Activated naive CD8-positive, alpha-beta T cell treated with anti-CD3 and anti-CD28 coated beads, Interleukin-2, amount 10 ng/mL, durations not matched to agents 7 days and 5 days (primary cell): ENCODE results near the gene HOXA6. TPM values are rescaled to one million over a fixed set of nuclear protein-coding genes. Genes with fewer than 3 reads are reported as not detected.

Source experiments
- ATAC-seq: fragments of 150-1000 bp; cut with Tn5 transposase; one replicate; pipeline ENCODE4 v1.10.0; 2021; ENCODE audit warnings: low read depth, moderate library complexity
- POLR2A ChIA-PET: fragments of 350-600 bp; sonication (Branson Sonifier 250); formaldehyde crosslinking; loops from one replicate; lab custom pipeline; 2021; ENCODE audit warnings: antibody characterized with exemption; lab: Charles Lee
- DNase-seq: peaks from one replicate; pipeline ENCODE4 v3.0.0; 2021
- H3K27ac Mint-ChIP-seq: one replicate; pipeline ENCODE4 v1.8.0; 2022; ENCODE audit warnings: mild to moderate bottlenecking, mixed read lengths
- H3K27me3 Mint-ChIP-seq: one replicate; pipeline ENCODE4 v1.8.0; 2022; ENCODE audit warnings: mild to moderate bottlenecking, moderate library complexity, mixed read lengths
- H3K36me3 Mint-ChIP-seq: one replicate; pipeline ENCODE4 v1.8.0; 2021; ENCODE audit warnings: mild to moderate bottlenecking, mixed read lengths
- H3K4me1 Mint-ChIP-seq: one replicate; pipeline ENCODE4 v1.8.0; 2021; ENCODE audit warnings: mixed read lengths
- H3K4me3 Mint-ChIP-seq: one replicate; pipeline ENCODE4 v1.8.0; 2022; ENCODE audit warnings: mild to moderate bottlenecking, moderate library complexity, mixed read lengths
- H3K9me3 Mint-ChIP-seq: one replicate; pipeline ENCODE4 v1.8.0; 2021; ENCODE audit warnings: mixed read lengths
- total RNA-seq, 2 experiments: library from RNA; stranded (reverse); gene quantifications; one replicate each; pipeline ENCODE4 v1.2.3, GENCODE V29; 2021

The HOXA6 gene
- total RNA-seq, result not detected

DNA sequence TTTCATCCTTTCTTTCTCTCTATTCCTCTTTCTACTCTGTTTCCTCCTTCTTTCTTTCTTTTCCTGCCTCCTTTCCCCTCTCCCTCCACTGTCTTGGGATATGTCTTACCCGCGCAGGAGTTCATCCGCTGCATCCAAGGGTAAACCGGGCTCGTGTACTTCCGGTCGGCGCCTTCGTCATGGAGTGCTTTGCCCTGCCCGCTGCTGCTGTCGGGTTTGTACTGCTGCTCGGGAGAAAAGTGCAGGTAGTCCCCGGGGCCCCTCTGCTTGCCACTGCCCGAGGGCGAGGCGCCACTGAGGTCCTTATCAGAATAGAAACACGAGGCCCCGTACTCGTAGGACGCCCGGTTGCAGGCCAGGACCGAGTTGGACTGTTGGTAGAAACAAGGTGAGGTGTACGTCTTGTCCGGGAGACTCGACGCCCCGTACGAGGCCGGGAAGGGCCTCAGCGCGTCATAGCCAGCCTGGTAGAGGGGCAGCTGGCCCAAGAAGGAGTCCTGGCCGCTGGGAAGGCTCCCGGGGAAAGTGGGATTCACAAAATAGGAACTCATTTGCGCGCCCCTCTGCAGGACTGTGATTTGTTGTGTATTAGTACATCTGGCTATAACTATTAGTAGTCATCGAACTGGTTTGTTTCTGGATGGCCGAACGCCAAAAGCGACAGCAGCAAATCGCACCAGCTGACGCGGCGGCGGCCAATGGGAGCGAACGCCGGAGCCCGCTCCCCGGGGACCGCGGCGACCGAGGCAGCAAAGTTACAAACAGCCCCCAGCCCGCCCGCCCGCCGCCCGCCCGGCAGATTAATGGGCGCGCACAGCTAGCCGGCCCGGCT lies at the start of gene HOXA6:
Gene HOXA6 (minus strand): TSS at position 576 of the 832 bp plus-strand sequence. CDS start 25 bp downstream, at position 551.
- Mint-ChIP-seq H3K27ac (no peak within 1 kb of the TSS), H3K4me1 (peaks cover 17% of the 10 kb centered on the region), H3K9me3 (no peaks in the 10 kb centered on the region), H3K27me3 (peaks cover 67% of the 10 kb centered on the region), H3K4me3 (peak within 1 kb of the TSS; percentile 55), H3K36me3 (no peaks in the 10 kb centered on the region)
- DNase-seq (no peak), ATAC-seq (no peak)
- POLR2A ChIA-PET, result no interaction called here

DNA sequence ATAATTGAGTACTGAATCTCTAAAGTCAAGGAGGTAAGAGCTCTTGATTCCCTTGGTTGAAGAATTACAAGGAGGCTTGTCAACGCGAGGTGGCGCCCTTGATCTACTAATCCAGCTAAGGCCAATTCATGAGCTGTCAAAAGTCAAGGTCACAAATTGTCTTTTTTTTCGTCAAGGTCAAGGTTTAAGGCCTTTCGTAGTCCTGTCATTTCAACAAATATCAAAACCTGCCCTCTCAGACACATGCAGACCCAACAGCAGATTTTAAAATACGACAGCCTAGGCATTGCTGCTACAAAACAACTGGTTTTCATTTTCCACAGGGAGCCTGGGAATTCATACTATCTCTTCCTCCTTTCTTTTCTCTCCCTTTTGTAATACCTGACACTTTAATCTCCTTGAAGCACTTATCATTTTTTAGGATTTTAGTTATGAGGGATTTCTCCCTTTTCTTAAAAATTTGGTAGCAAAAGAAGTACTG lies 48.8 kb upstream of the HOXA6 start:
- Mint-ChIP-seq H3K27ac (no peak overlapping the region), H3K27me3 (peaks cover 80% of the 10 kb centered on the region), H3K4me3 (no peak overlapping the region), H3K4me1 (peaks cover 19% of the 10 kb centered on the region), H3K9me3 (no peaks in the 10 kb centered on the region), H3K36me3 (peaks cover 2% of the 10 kb centered on the region)
- peak; percentile 77 for DNase-seq
- no peak for ATAC-seq
- POLR2A ChIA-PET, result no interaction called here

DNA sequence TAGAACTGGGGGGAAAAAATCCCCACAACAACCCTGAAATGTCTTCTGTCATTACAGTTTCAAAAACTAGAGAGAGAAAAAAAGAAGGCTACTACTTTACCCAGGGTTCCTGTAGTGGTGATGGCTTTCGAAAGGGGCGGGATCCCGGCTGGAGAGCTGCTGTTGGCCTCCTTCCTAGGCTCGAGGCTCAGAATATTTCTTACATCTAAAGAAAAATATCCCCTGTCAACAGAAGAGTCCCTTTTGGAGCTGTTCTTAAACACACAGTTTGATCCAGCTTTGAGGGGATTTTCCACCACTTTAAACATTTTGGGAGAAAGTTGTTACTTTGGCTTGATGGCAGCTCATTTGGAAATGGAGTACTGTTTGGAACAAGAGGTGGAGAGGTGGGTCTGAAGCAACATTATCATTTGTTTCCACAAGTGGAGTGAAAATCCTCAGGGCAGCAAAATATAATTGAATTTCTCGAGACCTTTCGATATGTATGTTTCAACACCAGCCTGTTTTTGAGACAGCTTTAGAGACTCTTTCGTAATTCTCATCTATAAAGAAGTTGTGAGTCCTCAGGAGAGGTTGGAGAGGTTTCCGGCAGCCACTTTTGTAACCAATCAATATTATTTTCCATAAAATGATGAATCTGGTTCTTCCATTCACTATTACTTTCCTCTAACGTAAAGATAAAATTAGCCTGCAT lies 47.3 kb upstream of the HOXA6 start:
- POLR2A ChIA-PET, result no interaction called here
- no peaks in the 10 kb centered on the region for H3K9me3 Mint-ChIP-seq
- H3K27ac Mint-ChIP-seq, result no peak overlapping the region
- H3K36me3 Mint-ChIP-seq, result no peaks in the 10 kb centered on the region
- peaks cover 83% of the 10 kb centered on the region for H3K27me3 Mint-ChIP-seq
- DNase-seq (no peak), ATAC-seq (no peak)
- peaks cover 10% of the 10 kb centered on the region for H3K4me1 Mint-ChIP-seq
- no peak overlapping the region for H3K4me3 Mint-ChIP-seq

DNA sequence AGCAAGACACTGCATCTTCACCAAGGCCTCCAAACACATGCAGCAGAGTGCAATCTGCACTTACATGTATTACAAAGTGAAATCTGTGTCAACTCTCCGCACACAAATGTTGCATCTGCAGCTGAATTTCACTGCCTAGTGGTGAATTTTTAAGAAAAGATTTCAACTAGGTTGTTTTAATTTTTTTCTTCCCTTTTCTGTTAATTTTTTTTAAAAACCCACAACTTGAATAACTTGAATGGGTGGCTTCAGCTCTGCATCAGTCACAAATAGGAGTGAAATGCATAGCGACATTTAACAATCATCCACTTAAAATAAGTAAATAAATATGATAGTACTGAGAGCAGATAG lies 46.4 kb upstream of the HOXA6 start:
- H3K27me3 Mint-ChIP-seq, result peaks cover 87% of the 10 kb centered on the region
- no peak for DNase-seq
- no peak overlapping the region for H3K4me3 Mint-ChIP-seq
- POLR2A ChIA-PET, result no interaction called here
- peaks cover 2% of the 10 kb centered on the region for H3K36me3 Mint-ChIP-seq
- peaks cover 13% of the 10 kb centered on the region for H3K4me1 Mint-ChIP-seq
- ATAC-seq, result no peak
- H3K27ac Mint-ChIP-seq, result no peak overlapping the region
- no peaks in the 10 kb centered on the region for H3K9me3 Mint-ChIP-seq

DNA sequence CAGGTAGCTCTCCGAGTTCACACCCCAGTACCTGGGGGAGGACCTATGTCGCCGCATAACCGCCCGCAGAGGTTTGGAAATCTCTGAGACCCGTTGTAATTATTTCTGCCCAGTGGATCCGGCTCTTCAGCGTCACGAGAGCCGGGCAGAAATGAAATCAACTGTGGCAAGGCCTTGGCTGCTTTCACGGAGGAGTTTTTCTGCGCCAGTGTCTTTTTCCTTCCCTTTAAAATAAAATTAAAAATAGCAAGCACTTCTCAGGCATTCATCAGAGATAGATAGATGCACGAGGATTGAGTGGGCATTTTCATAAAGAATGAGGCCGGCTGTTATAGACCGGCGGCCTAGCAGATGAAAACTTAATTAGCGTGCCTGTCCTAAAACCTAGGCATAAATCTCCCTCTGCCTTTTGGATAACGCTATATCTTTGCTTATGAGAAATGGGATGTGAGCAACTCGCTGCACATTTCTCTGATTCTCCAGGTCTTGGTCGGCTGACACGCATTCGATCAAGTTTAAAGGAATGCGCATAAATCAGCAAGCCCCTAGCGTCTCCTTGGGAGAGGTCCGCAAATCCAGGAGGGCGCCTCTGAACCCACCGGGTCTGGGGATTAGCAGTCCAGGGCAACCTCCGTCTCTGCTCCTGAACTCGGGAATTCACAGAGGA lies 45.9 kb upstream of the HOXA6 start:
- ATAC-seq (no peak), DNase-seq (peak; percentile 19)
- H3K4me1 Mint-ChIP-seq, result peaks cover 14% of the 10 kb centered on the region
- peak overlapping the region; percentile 25 for H3K4me3 Mint-ChIP-seq
- no peak overlapping the region for H3K27ac Mint-ChIP-seq
- H3K27me3 Mint-ChIP-seq, result peaks cover 89% of the 10 kb centered on the region
- H3K9me3 Mint-ChIP-seq, result no peaks in the 10 kb centered on the region
- peaks cover 2% of the 10 kb centered on the region for H3K36me3 Mint-ChIP-seq
- POLR2A ChIA-PET, result no interaction called here

DNA sequence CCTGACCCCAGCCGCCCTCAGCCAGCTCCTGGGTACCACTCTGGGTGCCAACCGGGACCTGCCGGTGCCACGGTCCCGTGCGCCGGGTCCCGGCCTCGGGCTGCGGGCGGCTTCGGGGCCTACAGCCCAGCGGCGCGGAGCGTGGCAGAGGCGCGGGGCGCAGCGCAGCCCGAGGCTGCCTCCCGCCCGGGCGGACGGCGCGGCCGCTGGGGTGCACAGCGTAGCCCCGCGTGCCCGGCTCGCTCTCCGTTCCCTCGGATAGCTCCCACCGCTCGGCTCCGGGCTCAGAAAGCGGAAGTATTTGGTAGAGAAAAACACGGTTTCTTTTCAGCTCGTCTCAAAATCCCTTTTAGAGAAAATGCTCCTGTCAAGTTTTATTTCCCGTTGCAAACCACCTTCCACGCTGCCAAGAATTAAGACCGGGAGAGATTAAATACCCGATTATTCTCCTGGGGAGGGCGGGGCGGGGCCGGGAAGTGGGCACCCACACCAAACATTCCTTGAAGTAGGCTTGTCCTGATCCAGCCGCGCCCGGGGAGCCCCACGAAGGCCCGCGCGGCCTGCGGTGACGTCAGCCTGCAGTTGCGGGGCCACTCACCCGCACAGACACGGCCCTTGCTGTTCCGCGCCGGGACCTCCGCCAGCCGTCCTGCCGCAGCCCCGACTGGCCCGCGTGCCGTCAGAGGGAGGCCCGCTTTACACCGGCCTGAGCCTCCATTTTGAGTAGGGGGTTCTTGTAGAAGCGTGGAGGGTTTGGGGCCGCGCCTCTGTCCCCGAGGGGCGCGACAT lies 45.2 kb upstream of the HOXA6 start:
- H3K4me1 Mint-ChIP-seq, result peaks cover 18% of the 10 kb centered on the region
- peak; percentile 51 for DNase-seq
- POLR2A ChIA-PET, result no interaction called here
- no peaks in the 10 kb centered on the region for H3K9me3 Mint-ChIP-seq
- H3K4me3 Mint-ChIP-seq, result peak overlapping the region; percentile 60
- ATAC-seq, result peak; percentile 37
- no peak overlapping the region for H3K27ac Mint-ChIP-seq
- peaks cover 89% of the 10 kb centered on the region for H3K27me3 Mint-ChIP-seq
- peaks cover 2% of the 10 kb centered on the region for H3K36me3 Mint-ChIP-seq

DNA sequence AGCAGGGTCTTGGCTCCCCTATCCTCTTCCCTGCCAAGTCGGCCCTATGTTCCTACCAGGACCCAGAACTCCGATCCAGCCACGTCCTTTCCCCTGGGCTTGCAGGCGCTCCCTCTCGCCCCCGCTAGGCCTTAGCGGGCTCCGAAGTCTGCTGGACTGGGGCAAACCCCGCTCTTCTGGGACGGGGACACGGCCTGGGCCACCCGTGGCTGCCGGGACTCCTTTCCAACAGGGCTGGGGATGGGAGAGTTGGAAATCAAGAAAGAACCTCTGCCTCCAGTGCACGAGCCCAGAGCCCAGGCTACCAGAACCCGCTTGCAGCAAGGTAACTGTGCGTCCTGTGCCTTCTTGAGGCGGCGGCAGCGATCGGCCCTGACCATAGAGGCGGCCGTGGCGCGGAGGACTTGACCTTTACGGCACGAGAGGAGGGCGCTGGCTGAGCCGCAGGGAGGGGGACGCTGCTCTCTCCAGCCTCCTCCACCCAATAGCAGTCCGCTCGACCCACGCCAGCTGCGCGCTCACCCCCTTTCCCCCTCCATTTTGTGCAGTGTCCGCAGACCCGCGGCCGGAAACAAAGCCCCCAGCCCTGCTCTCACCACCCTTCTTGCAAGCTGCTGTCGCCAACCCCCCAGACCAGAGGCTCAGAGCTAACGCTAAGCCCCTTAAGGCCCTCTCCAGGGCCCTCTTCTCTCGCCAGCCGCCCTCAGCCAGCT lies 44.4 kb upstream of the HOXA6 start:
- peaks cover 2% of the 10 kb centered on the region for H3K36me3 Mint-ChIP-seq
- H3K9me3 Mint-ChIP-seq, result no peaks in the 10 kb centered on the region
- peak overlapping the region; percentile 16 for H3K4me3 Mint-ChIP-seq
- H3K27me3 Mint-ChIP-seq, result peaks cover 89% of the 10 kb centered on the region
- POLR2A ChIA-PET, result no interaction called here
- H3K27ac Mint-ChIP-seq, result no peak overlapping the region
- H3K4me1 Mint-ChIP-seq, result peaks cover 18% of the 10 kb centered on the region
- DNase-seq (no peak), ATAC-seq (no peak)

DNA sequence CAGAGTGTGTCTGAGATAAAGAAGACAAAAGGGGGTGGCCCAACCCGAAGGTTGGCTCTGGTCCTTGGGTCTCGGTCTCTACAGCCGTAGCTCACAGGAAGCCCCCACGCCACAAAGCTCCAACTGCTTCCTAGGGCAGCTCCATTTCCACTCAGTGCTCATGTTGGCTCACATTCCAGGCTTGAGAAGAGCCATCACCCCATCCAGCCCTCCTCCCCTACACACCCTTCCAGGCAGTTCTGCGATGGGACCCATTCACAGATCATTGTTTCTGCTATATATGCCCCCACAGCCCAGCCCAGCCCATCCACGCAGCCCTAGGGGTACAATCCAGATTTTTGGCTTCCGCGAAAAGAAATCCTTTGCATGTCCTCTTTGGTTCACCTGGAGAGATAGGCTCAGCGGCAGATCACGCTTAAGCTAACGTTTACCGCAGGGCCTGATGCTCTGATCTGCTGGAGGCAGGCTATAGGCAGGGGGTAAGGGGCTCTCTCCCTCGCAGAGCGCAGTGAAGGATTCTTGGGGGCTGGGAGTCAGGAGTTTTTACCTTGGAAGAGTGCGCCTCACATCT lies 43.7 kb upstream of the HOXA6 start:
- DNase-seq, result peak; percentile 19
- Mint-ChIP-seq H3K27ac (no peak overlapping the region), H3K4me1 (peaks cover 19% of the 10 kb centered on the region), H3K4me3 (no peak overlapping the region), H3K36me3 (peaks cover 2% of the 10 kb centered on the region), H3K27me3 (peaks cover 89% of the 10 kb centered on the region), H3K9me3 (no peaks in the 10 kb centered on the region)
- POLR2A ChIA-PET, result interaction anchor here (0.5 to 0.9 kb wide), 2 partner anchors 14 to 826 kb away, joined by 3 to 7 read pairs; no protein-coding TSS in a partner anchor
- ATAC-seq, result no peak

DNA sequence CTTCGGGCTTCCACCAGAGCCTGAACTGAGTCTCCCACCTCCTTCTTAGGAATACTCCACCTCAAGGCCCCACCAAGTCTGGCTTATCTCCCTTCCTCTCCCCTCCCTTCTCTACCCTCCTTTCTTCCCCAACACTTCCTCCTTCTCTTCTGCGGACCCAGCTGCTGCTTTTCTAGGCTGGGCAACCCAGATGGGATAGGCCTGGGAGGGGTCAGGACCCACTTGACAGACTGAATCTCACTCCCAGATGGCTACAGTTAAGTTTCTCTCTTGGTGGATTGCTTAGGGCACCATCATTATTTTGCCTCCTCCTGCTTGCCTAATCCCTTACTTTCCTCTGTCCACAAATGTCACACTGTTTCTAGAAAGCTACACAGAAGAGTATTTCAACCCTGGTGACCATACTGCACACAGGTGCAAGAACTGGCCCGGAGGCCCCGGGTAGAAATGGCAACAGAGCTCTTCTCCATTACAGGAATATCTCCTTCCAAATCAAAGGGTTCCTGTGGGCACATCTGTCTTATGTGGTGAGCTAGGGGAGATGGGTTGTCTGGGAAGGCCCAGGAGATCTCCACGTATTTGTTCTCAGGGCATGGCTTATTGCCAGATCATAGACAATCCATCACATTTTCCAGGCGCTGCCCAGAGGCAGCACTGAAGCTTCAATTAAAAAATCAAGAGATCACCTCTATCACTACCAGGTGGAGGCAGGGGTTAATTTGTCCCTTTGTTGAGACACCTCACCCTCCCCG lies 42.6 kb upstream of the HOXA6 start:
- DNase-seq (peak; percentile 15), ATAC-seq (no peak)
- peaks cover 27% of the 10 kb centered on the region for H3K4me1 Mint-ChIP-seq
- peaks cover 2% of the 10 kb centered on the region for H3K36me3 Mint-ChIP-seq
- H3K27me3 Mint-ChIP-seq, result peaks cover 94% of the 10 kb centered on the region
- peak overlapping the region; percentile 48 for H3K4me3 Mint-ChIP-seq
- H3K27ac Mint-ChIP-seq, result peak overlapping the region; percentile 34
- POLR2A ChIA-PET, result interaction anchor here (0.5 to 0.9 kb wide), 2 partner anchors 13 to 827 kb away, joined by 3 to 7 read pairs; no protein-coding TSS in a partner anchor
- no peaks in the 10 kb centered on the region for H3K9me3 Mint-ChIP-seq

DNA sequence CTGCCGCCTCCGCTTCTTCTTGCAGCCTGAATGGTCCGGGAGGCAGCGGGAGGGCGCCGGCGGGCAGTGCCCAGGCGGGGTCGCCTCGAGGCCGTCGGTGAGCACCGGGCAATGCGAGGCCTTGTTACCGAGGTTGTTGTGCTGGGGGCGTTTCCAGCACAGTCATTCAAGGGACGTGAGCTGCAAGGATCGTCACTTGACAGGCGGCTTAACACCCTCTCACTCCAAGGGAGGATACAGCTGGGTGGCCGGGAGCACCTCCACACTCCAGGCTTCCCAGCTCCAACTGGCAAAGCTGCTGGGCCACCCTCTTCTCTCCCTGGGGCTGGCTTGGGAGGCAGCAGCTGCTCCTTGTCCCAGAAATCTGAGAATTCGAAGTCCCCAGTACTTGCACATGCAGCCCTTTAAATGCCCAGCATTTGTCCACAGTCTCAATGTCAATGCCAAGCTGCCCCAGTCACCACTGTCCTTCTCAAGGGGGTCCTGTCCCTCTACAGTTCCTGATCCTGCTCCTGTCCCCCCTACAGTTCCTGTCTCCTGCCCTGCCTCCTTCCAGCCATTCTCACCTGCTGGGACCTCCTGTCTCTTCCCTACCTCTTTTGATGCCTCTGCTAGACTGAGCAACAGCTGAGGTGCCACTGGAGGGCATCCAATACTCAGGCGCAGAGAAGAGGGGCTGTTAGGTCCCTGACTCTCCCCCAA lies 41.9 kb upstream of the HOXA6 start:
- Mint-ChIP-seq H3K27ac (peak overlapping the region; percentile 34), H3K4me3 (peak overlapping the region; percentile 48), H3K4me1 (peaks cover 32% of the 10 kb centered on the region), H3K27me3 (peaks cover 94% of the 10 kb centered on the region), H3K9me3 (no peaks in the 10 kb centered on the region), H3K36me3 (peaks cover 2% of the 10 kb centered on the region)
- peak; percentile 40 for DNase-seq
- POLR2A ChIA-PET, result no interaction called here
- no peak for ATAC-seq
